Activated naive CD4-positive, alpha-beta T cell treated with anti-CD3 and anti-CD28 coated beads, Interleukin-2, amount 50 U/mL, for 16 hours (primary cell): ENCODE data around the gene KIF1A.

Source experiments
- DNase-seq: peaks from one replicate; pipeline ENCODE4 v3.0.0-alpha.2; 2020

The KIF1A gene

GRCh38 chr2:240819126-240819857 lies 727 bp downstream of the KIF1A start:
- no peak for DNase-seq

- DNase-seq = no peak
These were observed 1.5 kb downstream of the KIF1A start for GRCh38 chr2:240818293-240819125.

GRCh38 chr2:240817496-240818292 lies 2.3 kb downstream of the KIF1A start:
- DNase-seq = no peak

- no peak for DNase-seq
These were observed 3.2 kb downstream of the KIF1A start for GRCh38 chr2:240816584-240817495.

- no peak for DNase-seq
These were observed 4.0 kb downstream of the KIF1A start for GRCh38 chr2:240815761-240816583.

- DNase-seq = no peak
These were observed 4.9 kb downstream of the KIF1A start for GRCh38 chr2:240814946-240815760.

- no peak for DNase-seq
These were observed 5.7 kb downstream of the KIF1A start for GRCh38 chr2:240814280-240814679.

- no peak for DNase-seq
These were observed 6.6 kb downstream of the KIF1A start for GRCh38 chr2:240813231-240813921.

- no peak for DNase-seq
These were observed 7.3 kb downstream of the KIF1A start for GRCh38 chr2:240812721-240813120.

- no peak for DNase-seq
These were observed 7.7 kb downstream of the KIF1A start for GRCh38 chr2:240812301-240812680.

- no peak for DNase-seq
These were observed 8.4 kb downstream of the KIF1A start for GRCh38 chr2:240811346-240812300.

- no peak for DNase-seq
These were observed 9.4 kb downstream of the KIF1A start for GRCh38 chr2:240810621-240811020.

GRCh38 chr2:240810199-240810598 lies 9.8 kb downstream of the KIF1A start:
- DNase-seq = no peak

- no peak for DNase-seq
These were observed 10.7 kb downstream of the KIF1A start for GRCh38 chr2:240809276-240809675.

GRCh38 chr2:240806459-240806858 lies 13.6 kb downstream of the KIF1A start:
- DNase-seq = no peak

GRCh38 chr2:240806006-240806405 lies 14.0 kb downstream of the KIF1A start:
- no peak for DNase-seq

GRCh38 chr2:240803191-240803590 lies 16.8 kb downstream of the KIF1A start:
- no peak for DNase-seq

GRCh38 chr2:240799033-240799820 lies 20.8 kb downstream of the KIF1A start:
- no peak for DNase-seq
